ENCODE data around the gene FTH1.
"Not testable (repeated sequence)": the region's sequence is repeated elsewhere in the genome, so short reads cannot be mapped to it uniquely, and the experiment has no call there.

The FTH1 gene

GRCh38 chr11:62011881-62012280, 44.4 kb upstream of the FTH1 start:
- POLR2A ChIA-PET: no interaction called here

GRCh38 chr11:62010935-62011528, 43.6 kb upstream of the FTH1 start:
- POLR2A ChIA-PET: no interaction called here
- no peak overlapping the region for H3K4me3 ChIP-seq (ENCODE audit: low read depth, low read length)
- TF ChIP-seq CTCF (IDR thresholded peaks at IDR 0.05; ENCODE audit: insufficient read depth, low read length, missing control alignments): no peak
- no peak for DNase-seq (ENCODE audit: low read depth, low spot score)
- CTCF ChIA-PET: no interaction called here

More at GRCh38 chr11:62011881-62012280, 44.4 kb upstream of the FTH1 start:
- no peak overlapping the region for H3K4me3 ChIP-seq (ENCODE audit: low read depth, low read length)
- DNase-seq (ENCODE audit: low read depth, low spot score): no peak
- CTCF ChIA-PET: no interaction called here
- TF ChIP-seq CTCF (IDR thresholded peaks at IDR 0.05; ENCODE audit: insufficient read depth, low read length, missing control alignments): no peak

GRCh38 chr11:62008193-62008592, 40.8 kb upstream of the FTH1 start:
- no peak for TF ChIP-seq CTCF (IDR thresholded peaks at IDR 0.05; ENCODE audit: insufficient read depth, low read length, missing control alignments)
- POLR2A ChIA-PET: no interaction called here
- CTCF ChIA-PET: interaction anchor here (0.7 kb wide), 1 partner anchor 73 kb away, joined by 4 read pairs; no protein-coding TSS in a partner anchor
- no peak for DNase-seq (ENCODE audit: low read depth, low spot score)
- H3K4me3 ChIP-seq (ENCODE audit: low read depth, low read length): no peak overlapping the region

GRCh38 chr11:62004473-62004872, 37.0 kb upstream of the FTH1 start:
- no peak overlapping the region for H3K4me3 ChIP-seq (ENCODE audit: low read depth, low read length)
- no peak for TF ChIP-seq CTCF (IDR thresholded peaks at IDR 0.05; ENCODE audit: insufficient read depth, low read length, missing control alignments)
- ChIA-PET POLR2A (interaction anchor here (1.0 kb wide), 1 partner anchor 37 kb away, joined by 3 read pairs; no protein-coding TSS in a partner anchor), CTCF (interaction anchor here (1.3 kb wide), 1 partner anchor 107 kb away, joined by 8 read pairs; no protein-coding TSS in a partner anchor)
- DNase-seq (ENCODE audit: low read depth, low spot score): peak; percentile 29

- H3K4me3 ChIP-seq (ENCODE audit: low read depth, low read length); POLR2A ChIA-PET; CTCF ChIA-PET; DNase-seq (ENCODE audit: low read depth, low spot score): not testable (repeated sequence)
These were observed 34.8 kb upstream of the FTH1 start for GRCh38 chr11:62002283-62002682.

- TF ChIP-seq CTCF (IDR thresholded peaks at IDR 0.05; ENCODE audit: insufficient read depth, low read length, missing control alignments): no peak
- DNase-seq (ENCODE audit: low read depth, low spot score): no peak
- ChIA-PET CTCF (no interaction called here), POLR2A (no interaction called here)
- no peak overlapping the region for H3K4me3 ChIP-seq (ENCODE audit: low read depth, low read length)
These were observed 34.2 kb upstream of the FTH1 start for GRCh38 chr11:62001450-62002191.

All from AG04449 (cell line).